Progenitor cell of endocrine pancreas (in vitro differentiated cells): ENCODE results near the gene TNNI2. TPM values are rescaled to one million over a fixed set of nuclear protein-coding genes. Genes with fewer than 3 reads are reported as not detected.

Experiments used
- DNase-seq: peaks from one replicate; pipeline ENCODE4 v3.0.0; 2021; ENCODE audit warnings: low spot score; ENCODE audit not compliant: unreplicated experiment
- H3K27ac Mint-ChIP-seq: 2 replicates; pipeline ENCODE4 v1.8.0; 2021; ENCODE audit warnings: mild to moderate bottlenecking, moderate library complexity, mixed read lengths
- H3K27me3 Mint-ChIP-seq: 2 replicates; pipeline ENCODE4 v1.8.0; 2021; ENCODE audit warnings: mixed read lengths
- H3K36me3 Mint-ChIP-seq: 2 replicates; pipeline ENCODE4 v1.8.0; 2022; ENCODE audit warnings: mixed read lengths; ENCODE audit not compliant: insufficient read depth
- H3K4me1 Mint-ChIP-seq: 2 replicates; pipeline ENCODE4 v1.8.0; 2021; ENCODE audit warnings: low read depth, mixed read lengths
- H3K4me3 Mint-ChIP-seq: 2 replicates; pipeline ENCODE4 v1.8.0; 2021; ENCODE audit warnings: low read depth, mild to moderate bottlenecking, moderate library complexity, mixed read lengths
- H3K9me3 Mint-ChIP-seq: 2 replicates; pipeline ENCODE4 v1.8.0; 2021; ENCODE audit warnings: low read depth, mixed read lengths
- total RNA-seq: library from RNA; stranded (reverse); gene quantifications from 2 replicates; pipeline ENCODE4 v1.2.1, GENCODE V29; 2021
- TF ChIP-seq, protein P1 (sequence below): fragments of 200-600 bp; sonication (generic); IDR thresholded peaks from one replicate; pipeline ENCODE4 v1.5.0; 2021; ENCODE audit warnings: antibody characterized with exemption, mild to moderate bottlenecking; ENCODE audit not compliant: unreplicated experiment

The TNNI2 gene
- total RNA-seq, 1 donor from 2014 or later = 0.55 TPM

DNA sequence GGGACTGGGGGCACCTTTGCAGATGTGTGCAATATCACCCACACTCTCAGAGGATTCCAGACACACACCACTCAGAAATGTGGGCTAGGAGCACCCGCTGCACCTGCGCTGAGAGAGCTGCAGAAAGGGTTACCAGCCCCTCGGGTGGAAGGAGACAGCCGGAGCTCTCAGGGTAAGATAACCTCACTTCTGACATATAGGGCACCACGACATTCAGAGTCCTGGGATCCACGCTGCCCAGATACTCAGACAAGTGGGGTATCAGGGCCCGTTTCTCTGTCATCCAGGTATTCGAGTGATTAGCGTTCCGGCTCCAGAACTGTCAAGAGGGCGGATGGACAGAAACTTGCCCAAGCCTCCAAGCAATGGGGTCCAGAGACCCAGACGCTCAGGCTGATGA, 10.2 kb upstream of the TNNI2 start:
- Mint-ChIP-seq H3K4me3 (no peak overlapping the region), H3K9me3 (no peaks in the 10 kb centered on the region), H3K4me1 (peaks cover 15% of the 10 kb centered on the region), H3K27me3 (peaks cover 4% of the 10 kb centered on the region), H3K27ac (no peak overlapping the region), H3K36me3 (no peaks in the 10 kb centered on the region)
- DNase-seq = no peak
- TF ChIP-seq, protein P1, sequence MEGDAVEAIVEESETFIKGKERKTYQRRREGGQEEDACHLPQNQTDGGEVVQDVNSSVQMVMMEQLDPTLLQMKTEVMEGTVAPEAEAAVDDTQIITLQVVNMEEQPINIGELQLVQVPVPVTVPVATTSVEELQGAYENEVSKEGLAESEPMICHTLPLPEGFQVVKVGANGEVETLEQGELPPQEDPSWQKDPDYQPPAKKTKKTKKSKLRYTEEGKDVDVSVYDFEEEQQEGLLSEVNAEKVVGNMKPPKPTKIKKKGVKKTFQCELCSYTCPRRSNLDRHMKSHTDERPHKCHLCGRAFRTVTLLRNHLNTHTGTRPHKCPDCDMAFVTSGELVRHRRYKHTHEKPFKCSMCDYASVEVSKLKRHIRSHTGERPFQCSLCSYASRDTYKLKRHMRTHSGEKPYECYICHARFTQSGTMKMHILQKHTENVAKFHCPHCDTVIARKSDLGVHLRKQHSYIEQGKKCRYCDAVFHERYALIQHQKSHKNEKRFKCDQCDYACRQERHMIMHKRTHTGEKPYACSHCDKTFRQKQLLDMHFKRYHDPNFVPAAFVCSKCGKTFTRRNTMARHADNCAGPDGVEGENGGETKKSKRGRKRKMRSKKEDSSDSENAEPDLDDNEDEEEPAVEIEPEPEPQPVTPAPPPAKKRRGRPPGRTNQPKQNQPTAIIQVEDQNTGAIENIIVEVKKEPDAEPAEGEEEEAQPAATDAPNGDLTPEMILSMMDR = no peak

DNA sequence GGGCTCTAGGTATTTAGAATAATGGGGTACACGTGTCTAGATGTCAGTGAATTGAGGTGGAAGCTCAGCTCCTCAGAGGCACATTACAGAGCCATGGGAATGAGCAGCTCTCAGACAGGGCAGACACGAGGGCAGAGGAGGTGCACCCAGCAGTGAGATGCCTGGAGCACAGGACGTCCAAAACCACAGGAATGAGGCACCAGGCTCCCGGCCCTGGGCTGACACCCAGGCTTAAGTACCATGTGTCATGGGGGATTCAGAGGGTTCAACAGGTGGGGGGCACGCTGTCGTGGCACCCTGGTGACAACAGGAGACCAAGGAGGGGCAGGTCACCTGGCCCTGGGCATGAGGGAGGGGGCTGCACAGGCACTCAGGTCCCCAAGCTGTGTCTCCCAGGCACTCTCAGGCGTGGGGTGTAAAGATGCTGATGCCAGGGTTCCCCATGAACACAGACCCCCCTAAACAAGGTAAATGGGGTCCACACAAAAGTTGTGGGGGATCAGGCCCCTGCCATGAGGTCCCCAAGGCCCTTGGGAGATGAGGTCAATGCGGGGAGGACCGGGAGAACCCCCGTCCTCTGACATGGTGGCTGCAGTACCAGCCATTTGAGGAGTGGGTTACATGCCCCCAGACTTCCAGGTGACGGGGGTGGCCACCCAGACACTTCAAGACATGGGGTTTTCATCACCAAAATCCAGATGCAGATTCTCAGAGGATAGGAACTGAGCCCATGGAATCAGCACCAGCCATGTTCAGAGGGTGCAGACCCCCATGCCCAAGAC, 9.6 kb upstream of the TNNI2 start:
- no peak overlapping the region for H3K4me3 Mint-ChIP-seq
- H3K27ac Mint-ChIP-seq = peak overlapping the region; percentile 56
- H3K27me3 Mint-ChIP-seq = peaks cover 4% of the 10 kb centered on the region
- TF ChIP-seq, protein P1 = no peak
- no peaks in the 10 kb centered on the region for H3K36me3 Mint-ChIP-seq
- peaks cover 20% of the 10 kb centered on the region for H3K4me1 Mint-ChIP-seq
- no peaks in the 10 kb centered on the region for H3K9me3 Mint-ChIP-seq
- no peak for DNase-seq

DNA sequence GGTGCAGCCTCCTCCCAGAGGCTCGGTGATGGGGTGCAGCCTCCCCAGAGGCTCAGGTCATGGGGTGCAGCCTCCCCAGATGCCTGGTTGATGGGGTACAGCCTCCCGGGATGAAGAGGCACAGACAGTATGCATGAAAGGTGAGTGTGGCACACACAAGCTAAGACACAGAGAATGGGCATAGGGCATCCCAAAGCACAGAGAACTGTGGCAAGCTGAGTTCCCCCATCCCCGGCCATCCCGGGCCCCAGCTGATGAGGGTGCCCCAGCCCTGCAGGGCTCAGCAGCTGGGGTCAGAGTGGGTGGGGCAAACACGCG, 8.8 kb upstream of the TNNI2 start:
- no peaks in the 10 kb centered on the region for H3K9me3 Mint-ChIP-seq
- no peaks in the 10 kb centered on the region for H3K36me3 Mint-ChIP-seq
- TF ChIP-seq, protein P1 = no peak
- no peak for DNase-seq
- peaks cover 23% of the 10 kb centered on the region for H3K4me1 Mint-ChIP-seq
- no peak overlapping the region for H3K4me3 Mint-ChIP-seq
- H3K27me3 Mint-ChIP-seq = peaks cover 4% of the 10 kb centered on the region
- no peak overlapping the region for H3K27ac Mint-ChIP-seq

DNA sequence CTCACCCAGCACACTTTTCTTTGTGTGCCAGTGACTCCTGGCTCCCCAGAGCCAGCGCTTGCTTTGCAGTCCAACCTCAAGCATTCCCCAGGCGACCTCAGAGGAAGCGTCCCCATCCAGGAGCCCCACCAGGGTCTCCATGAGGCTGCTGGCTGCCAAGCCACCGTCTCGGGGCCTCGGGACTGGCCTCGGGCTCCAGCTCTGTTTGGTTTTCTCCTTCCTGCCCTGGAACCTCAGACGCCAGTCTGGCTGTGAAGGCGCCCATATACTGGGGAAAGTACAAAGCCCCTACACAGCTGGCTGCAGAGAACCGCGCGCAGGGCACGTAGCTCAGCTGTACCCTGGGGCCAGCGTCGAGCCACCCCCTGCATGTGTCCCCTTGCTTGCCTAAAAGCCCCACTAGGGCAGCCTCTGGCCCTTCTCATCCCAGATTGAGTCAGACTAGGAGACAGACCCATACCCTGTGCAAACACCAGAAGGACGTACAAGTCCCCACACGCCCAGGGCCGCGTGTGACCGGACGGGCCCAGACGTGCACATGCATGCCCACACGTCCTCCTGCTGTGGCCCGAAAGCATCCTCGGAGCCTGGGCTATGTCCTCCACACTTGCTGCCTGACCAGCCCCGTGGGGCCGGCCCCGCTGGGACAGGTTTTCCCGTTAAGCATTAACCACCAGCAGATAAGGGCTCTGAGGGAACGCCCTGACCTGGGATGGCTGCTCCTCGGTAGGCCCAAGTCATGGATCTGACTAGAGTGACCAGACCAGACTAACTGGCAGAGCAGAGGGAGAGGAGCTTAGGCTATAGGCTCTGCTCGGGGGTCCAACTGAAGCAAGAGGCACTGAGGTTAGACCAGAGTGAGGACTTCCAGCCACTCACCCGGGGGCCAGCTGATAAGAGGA, 8.2 kb upstream of the TNNI2 start:
- Mint-ChIP-seq H3K27ac (peak overlapping the region; percentile 92), H3K27me3 (peaks cover 4% of the 10 kb centered on the region), H3K4me3 (peak overlapping the region; percentile 50), H3K4me1 (peaks cover 23% of the 10 kb centered on the region), H3K9me3 (no peaks in the 10 kb centered on the region), H3K36me3 (no peaks in the 10 kb centered on the region)
- TF ChIP-seq, protein P1 = no peak
- DNase-seq = peak; percentile 71

DNA sequence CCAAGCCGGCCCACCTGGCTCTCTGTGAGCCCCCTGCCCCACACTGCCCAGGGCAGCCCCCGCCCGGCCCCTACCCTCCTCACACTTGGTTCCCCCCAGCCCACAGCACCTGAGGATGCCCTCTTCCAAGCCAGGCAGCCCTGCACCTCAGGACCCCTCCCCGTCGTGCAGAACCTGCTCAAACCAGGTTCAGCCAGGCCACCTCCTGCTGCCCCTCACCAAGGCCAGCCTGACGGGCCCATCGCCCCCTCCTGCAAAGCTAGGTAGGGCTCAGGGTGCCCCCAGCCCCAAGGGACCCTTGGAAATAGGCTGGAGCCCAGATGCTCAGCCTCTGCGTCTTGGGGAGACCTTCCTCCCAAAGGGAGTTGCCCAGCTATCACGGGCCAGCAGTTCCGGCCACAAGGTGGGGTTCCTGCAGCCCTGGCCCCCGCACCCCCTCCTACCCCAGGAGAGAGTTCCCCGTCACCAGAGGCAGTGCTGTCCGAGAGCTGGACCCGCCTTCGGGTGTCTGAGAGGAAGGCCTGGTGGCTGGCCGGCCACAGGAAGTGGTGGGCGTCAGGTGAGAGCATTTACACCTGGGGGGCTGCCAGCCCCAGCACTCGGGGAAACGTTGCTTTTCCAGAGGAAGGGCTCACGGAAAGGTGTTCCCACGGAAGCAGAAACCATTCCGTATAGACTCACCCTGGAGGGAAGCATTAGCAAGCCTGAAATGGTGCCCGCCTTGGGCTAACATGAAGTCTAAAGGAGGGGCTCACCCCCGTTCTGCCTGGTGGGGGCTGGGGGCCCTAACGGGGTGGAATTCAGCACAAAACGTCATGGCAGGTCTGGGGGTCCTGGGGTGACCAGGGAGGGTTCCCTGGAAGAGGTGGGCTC, 7.2 kb upstream of the TNNI2 start:
- no peaks in the 10 kb centered on the region for H3K9me3 Mint-ChIP-seq
- H3K27ac Mint-ChIP-seq = peak overlapping the region; percentile 87
- H3K27me3 Mint-ChIP-seq = peaks cover 4% of the 10 kb centered on the region
- DNase-seq = no peak
- peaks cover 23% of the 10 kb centered on the region for H3K4me1 Mint-ChIP-seq
- H3K36me3 Mint-ChIP-seq = no peaks in the 10 kb centered on the region
- TF ChIP-seq, protein P1 = no peak
- no peak overlapping the region for H3K4me3 Mint-ChIP-seq
